ENCODE measurements around the gene ORC4. TPM values are rescaled to one million over a fixed set of nuclear protein-coding genes. Genes with fewer than 3 reads are reported as not detected.

ORC4 gene
- total and polyA plus RNA-seq, 3 donors from 2014 or later, result 38.9 to 58.4 (median 54.8) TPM

GRCh38 chr2:147923846-147924245 lies 96.7 kb downstream of the ORC4 start:
- intact Hi-C loops (cut with DNase I; ENCODE audit: low total_unique reads), result no loop called here
- H3K36me3 ChIP-seq (ENCODE audit: low read depth, missing control alignments), result no peaks in the 10 kb centered on the region
- no peaks in the 10 kb centered on the region for H3K4me1 ChIP-seq
- H3K27ac ChIP-seq, result no peak overlapping the region
- no peaks in the 10 kb centered on the region for H3K27me3 ChIP-seq
- no peak overlapping the region for H3K4me3 ChIP-seq
- no peaks in the 10 kb centered on the region for H3K9me3 ChIP-seq
- TF ChIP-seq CTCF (IDR thresholded peaks at IDR 0.05) (no peak), POLR2A (IDR thresholded peaks at IDR 0.05) (no peak)
- no peak for DNase-seq
- 77 to 82% methylated on average over 3 of the region's 3 CpGs for WGBS, 2 donors

- Histone ChIP-seq H3K4me1 (peaks cover 5% of the 10 kb centered on the region), H3K4me3 (no peak overlapping the region), H3K27ac (no peak overlapping the region), H3K27me3 (no peaks in the 10 kb centered on the region), H3K36me3 (ENCODE audit: low read depth, missing control alignments) (no peaks in the 10 kb centered on the region), H3K9me3 (no peaks in the 10 kb centered on the region)
- intact Hi-C loops (cut with DNase I; ENCODE audit: low total_unique reads), result no loop called here
- TF ChIP-seq CTCF (IDR thresholded peaks at IDR 0.05) (no peak), POLR2A (IDR thresholded peaks at IDR 0.05) (no peak)
- WGBS, 2 donors, result 85 to 93% methylated on average over 4 of the region's 4 CpGs
- DNase-seq, result no peak
Measured at GRCh38 chr2:147917161-147917560, 103.4 kb downstream of the ORC4 start.

- H3K27me3 ChIP-seq, result no peaks in the 10 kb centered on the region
Measured at GRCh38 chr2:147916723-147917122, 103.8 kb downstream of the ORC4 start.

GRCh38 chr2:147916067-147916466 lies 104.5 kb downstream of the ORC4 start:
- no peaks in the 10 kb centered on the region for H3K9me3 ChIP-seq
- H3K27ac ChIP-seq, result no peak overlapping the region
- WGBS, 2 donors, result 90 to 98% methylated on average over 2 of the region's 2 CpGs
- no peak for DNase-seq
- H3K4me3 ChIP-seq, result no peak overlapping the region
- intact Hi-C loops (cut with DNase I; ENCODE audit: low total_unique reads), result no loop called here
- H3K4me1 ChIP-seq, result peaks cover 5% of the 10 kb centered on the region
- H3K27me3 ChIP-seq, result no peaks in the 10 kb centered on the region
- TF ChIP-seq CTCF (IDR thresholded peaks at IDR 0.05) (no peak), POLR2A (IDR thresholded peaks at IDR 0.05) (no peak)
- H3K36me3 ChIP-seq (ENCODE audit: low read depth, missing control alignments), result no peaks in the 10 kb centered on the region

More at GRCh38 chr2:147916723-147917122, 103.8 kb downstream of the ORC4 start:
- H3K9me3 ChIP-seq, result no peaks in the 10 kb centered on the region
- peaks cover 5% of the 10 kb centered on the region for H3K4me1 ChIP-seq
- no peak overlapping the region for H3K27ac ChIP-seq
- H3K4me3 ChIP-seq, result no peak overlapping the region
- no peak for DNase-seq
- intact Hi-C loops (cut with DNase I; ENCODE audit: low total_unique reads), result no loop called here
- WGBS, 2 donors, result 79 to 86% methylated on average over 4 of the region's 4 CpGs
- no peak for TF ChIP-seq POLR2A (IDR thresholded peaks at IDR 0.05)
- TF ChIP-seq CTCF (IDR thresholded peaks at IDR 0.05), result no peak
- H3K36me3 ChIP-seq (ENCODE audit: low read depth, missing control alignments), result no peaks in the 10 kb centered on the region

GRCh38 chr2:147913701-147914480 lies 106.6 kb downstream of the ORC4 start:
- Histone ChIP-seq H3K27me3 (no peaks in the 10 kb centered on the region), H3K4me1 (peaks cover 5% of the 10 kb centered on the region), H3K4me3 (no peak overlapping the region), H3K36me3 (ENCODE audit: low read depth, missing control alignments) (no peaks in the 10 kb centered on the region), H3K27ac (no peak overlapping the region), H3K9me3 (no peaks in the 10 kb centered on the region)
- 54 to 59% methylated on average over 3 of the region's 3 CpGs for WGBS, 2 donors
- TF ChIP-seq POLR2A (IDR thresholded peaks at IDR 0.05), result no peak
- no peak for TF ChIP-seq CTCF (IDR thresholded peaks at IDR 0.05)
- no peak for DNase-seq
- intact Hi-C loops (cut with DNase I; ENCODE audit: low total_unique reads), result no loop called here
